GM23338 (cell line): ENCODE data around the gene OR2L5. TPM values are rescaled to one million over a fixed set of nuclear protein-coding genes. Genes with fewer than 3 reads are reported as not detected.

Experiments used
- ATAC-seq: fragments of 200-7000 bp; cut with Tn5 transposase; 3 replicates; pipeline ENCODE4 v1.9.1; 2020
- DNase-seq: peaks from one replicate; pipeline ENCODE4 v3.0.0-alpha.2; 2015; ENCODE audit warnings: low spot score
- H2AFZ ChIP-seq: fragments of 200-600 bp; sonication (generic); 2 replicates; pipeline ENCODE4 v1.8.0; 2016; ENCODE audit warnings: antibody characterized with exemption, mild to moderate bottlenecking, moderate library complexity
- H3F3A ChIP-seq: fragments of 200-600 bp; sonication (generic); replicated peaks from 2 replicates; pipeline ENCODE4 v1.8.0; 2017; ENCODE audit warnings: antibody characterized with exemption, mixed run types, low read depth
- H3K27ac ChIP-seq: fragments of 200-600 bp; sonication (generic); 2 replicates; pipeline ENCODE4 v1.6.1; 2016; ENCODE audit warnings: low read depth
- H3K27me3 ChIP-seq: fragments of 200-600 bp; sonication (generic); 2 replicates; pipeline ENCODE4 v1.8.0; 2016; ENCODE audit warnings: mild to moderate bottlenecking, mixed run types, moderate library complexity; ENCODE audit not compliant: insufficient read depth
- H3K36me3 ChIP-seq: fragments of 200-600 bp; sonication (generic); 2 replicates; pipeline ENCODE4 v1.8.0; 2016; ENCODE audit warnings: mild to moderate bottlenecking; ENCODE audit not compliant: insufficient read depth
- H3K4me1 ChIP-seq: fragments of 200-600 bp; sonication (generic); 2 replicates; pipeline ENCODE4 v1.8.0; 2016; ENCODE audit warnings: mild to moderate bottlenecking, moderate library complexity; ENCODE audit not compliant: insufficient read depth
- H3K4me2 ChIP-seq: fragments of 200-600 bp; sonication (generic); 2 replicates; pipeline ENCODE4 v1.7.1; 2017; ENCODE audit warnings: mixed run types
- H3K4me3 ChIP-seq: fragments of 200-600 bp; sonication (generic); 2 replicates; pipeline ENCODE4 v1.6.1; 2016; ENCODE audit warnings: mixed run types
- H3K79me2 ChIP-seq: fragments of 200-600 bp; sonication (generic); replicated peaks from 2 replicates; pipeline ENCODE4 v1.8.0; 2017; ENCODE audit warnings: mild to moderate bottlenecking; ENCODE audit not compliant: insufficient read depth
- H3K9me2 ChIP-seq: fragments of 200-600 bp; sonication (generic); 2 replicates; pipeline ENCODE4 v1.8.0; 2017; ENCODE audit not compliant: insufficient read depth
- H4K20me1 ChIP-seq: fragments of 200-600 bp; sonication (generic); replicated peaks from 2 replicates; pipeline ENCODE4 v1.8.0; 2017; ENCODE audit warnings: mild to moderate bottlenecking; ENCODE audit not compliant: insufficient read depth
- H3K27ac Mint-ChIP-seq: 2 replicates; pipeline ENCODE4 v1.8.0; 2020; ENCODE audit warnings: inconsistent platforms, mild to moderate bottlenecking, moderate library complexity, mixed read lengths
- H3K27me3 Mint-ChIP-seq: 3 replicates; pipeline ENCODE4 v1.8.0; 2022; ENCODE audit warnings: low read depth, mild to moderate bottlenecking, moderate library complexity, mixed read lengths, inconsistent platforms; ENCODE audit not compliant: insufficient read depth, poor library complexity
- H3K36me3 Mint-ChIP-seq: 3 replicates; pipeline ENCODE4 v1.8.0; 2021; ENCODE audit warnings: low read depth, mild to moderate bottlenecking, inconsistent platforms, moderate library complexity, mixed read lengths
- H3K4me1 Mint-ChIP-seq: 3 replicates; pipeline ENCODE4 v1.8.0; 2020; ENCODE audit warnings: mild to moderate bottlenecking, inconsistent platforms, mixed read lengths
- H3K4me3 Mint-ChIP-seq: 3 replicates; pipeline ENCODE4 v1.8.0; 2021; ENCODE audit warnings: moderate library complexity, mild to moderate bottlenecking, inconsistent platforms, mixed read lengths
- H3K9me3 Mint-ChIP-seq: 3 replicates; pipeline ENCODE4 v1.8.0; 2020; ENCODE audit warnings: moderate library complexity, mild to moderate bottlenecking, inconsistent platforms, mixed read lengths
- CREB1 ChIP-seq: fragments of 250-450 bp; sonication (Bioruptor Pico); IDR thresholded peaks from 2 replicates; pipeline ENCODE4 v1.5.0; 2020; ENCODE audit warnings: low read depth, mild to moderate bottlenecking, moderate library complexity
- CTCF ChIP-seq, 2 experiments: fragments of 200-600 bp in 1 of 2; sonication (generic) in 1 of 2; conservative IDR thresholded peaks; 2 replicates each; pipeline versions ENCODE4 v1.5.1 to v1.6.1; 2016 to 2017; ENCODE audit warnings: antibody characterized with exemption in 2 of 2, low read depth in 2 of 2, mild to moderate bottlenecking in 2 of 2, moderate library complexity in 1 of 2
- ETS1 ChIP-seq: IDR thresholded peaks from 2 replicates; pipeline ENCODE4 v1.6.1; 2016; ENCODE audit warnings: antibody characterized with exemption
- EZH2 ChIP-seq: fragments of 200-600 bp; sonication (generic); IDR thresholded peaks from one replicate; pipeline ENCODE4 v1.8.0; 2017; ENCODE audit warnings: antibody characterized with exemption, mild to moderate bottlenecking, low read depth; ENCODE audit not compliant: unreplicated experiment
- EZH2phosphoT487 ChIP-seq: fragments of 200-600 bp; sonication (generic); IDR thresholded peaks from one replicate; pipeline ENCODE4 v1.8.1; 2018; ENCODE audit warnings: antibody characterized with exemption; ENCODE audit not compliant: unreplicated experiment
- JUNB ChIP-seq: IDR thresholded peaks from one replicate; pipeline ENCODE4 v1.6.1; 2016; ENCODE audit warnings: antibody characterized with exemption; ENCODE audit not compliant: unreplicated experiment
- NANOG ChIP-seq: IDR thresholded peaks from 2 replicates; pipeline ENCODE4 v1.6.1; 2016; ENCODE audit warnings: antibody characterized with exemption, borderline replicate concordance
- POLR2AphosphoS5 ChIP-seq: IDR thresholded peaks from 2 replicates; pipeline ENCODE4 v1.6.1; 2016; ENCODE audit warnings: antibody characterized with exemption, low read depth
- REST ChIP-seq: IDR thresholded peaks from one replicate; pipeline ENCODE4 v1.6.1; 2018; ENCODE audit warnings: antibody characterized with exemption; ENCODE audit not compliant: unreplicated experiment
- STAT1 ChIP-seq: IDR thresholded peaks from one replicate; pipeline ENCODE4 v1.6.1; 2016; ENCODE audit warnings: antibody characterized with exemption; ENCODE audit not compliant: unreplicated experiment
- ZNF114 ChIP-seq: fragments of 250-450 bp; sonication (Bioruptor Pico); IDR thresholded peaks from 2 replicates; pipeline ENCODE4 v1.5.0; 2020; ENCODE audit warnings: mild to moderate bottlenecking, moderate library complexity
- ZNF331 ChIP-seq: fragments of 250-450 bp; sonication (Bioruptor Pico); IDR thresholded peaks from 2 replicates; pipeline ENCODE4 v1.5.0; 2020; ENCODE audit warnings: low read depth, mild to moderate bottlenecking, moderate library complexity
- ZNF462 ChIP-seq: fragments of 250-450 bp; sonication (Bioruptor Pico); IDR thresholded peaks from 2 replicates; pipeline ENCODE4 v1.5.0; 2020; ENCODE audit warnings: mild to moderate bottlenecking, moderate library complexity
- polyA plus RNA-seq: library from polyadenylated mRNA; unstranded; fragments of >200 nt; fragmentation: Nextera tagmentation; extraction: Ambion mirVana; gene quantifications from 2 replicates; pipeline ENCODE4 v1.2.1, GENCODE V29; 2016
- total RNA-seq: library from RNA; depleted of rRNA; stranded (reverse); fragments of >200 nt; shearing (Covaris generic); gene quantifications from 2 replicates; pipeline ENCODE4 v1.2.3, GENCODE V29; 2014

OR2L5 gene
- total and polyA plus RNA-seq, 2 experiments from 2014 or later: not detected

- H3K27me3 Mint-ChIP-seq: no peaks in the 10 kb centered on the region
- H3K36me3 Mint-ChIP-seq: peaks cover 21% of the 10 kb centered on the region; the same call in 2 of the 3 replicates
- no peak for ATAC-seq
- TF ChIP-seq ZNF114 (CRISPR knock-in tag) (no peak), ETS1 (no peak), EZH2 (no peak), JUNB (no peak), REST (no peak), CTCF (conservative IDR thresholded peaks at IDR 0.05; ENCODE audit: low read depth in 2 of 2) (no peak), NANOG (no peak), STAT1 (no peak), POLR2AphosphoS5 (no peak), CREB1 (CRISPR knock-in tag) (no peak), ZNF331 (CRISPR knock-in tag) (no peak), EZH2phosphoT487 (no peak), ZNF462 (CRISPR knock-in tag) (no peak)
- Histone ChIP-seq H3K27ac (no peak within 1 kb of the TSS), H4K20me1 (no peaks in the 10 kb centered on the region), H3K4me1 (no peaks in the 10 kb centered on the region), H3K9me2 (no peaks in the 10 kb centered on the region), H3K27me3 (no peaks in the 10 kb centered on the region), H3K79me2 (no peaks in the 10 kb centered on the region), H3F3A (no peaks in the 10 kb centered on the region), H3K4me2 (no peak within 1 kb of the TSS), H2AFZ (no peak within 1 kb of the TSS), H3K36me3 (peaks cover 5% of the 10 kb centered on the region; the same call in 1 of the 2 replicates), H3K4me3 (no peak within 1 kb of the TSS)
- no peak within 1 kb of the TSS for H3K4me3 Mint-ChIP-seq
- peaks cover 75% of the 10 kb centered on the region for H3K9me3 Mint-ChIP-seq
- no peak within 1 kb of the TSS for H3K27ac Mint-ChIP-seq
- no peaks in the 10 kb centered on the region for H3K4me1 Mint-ChIP-seq
- DNase-seq: no peak
Measured at GRCh38 chr1:248046536-248046935, 33.1 kb downstream of the OR2L5 start, which contains the start of gene OR2L3. Gene OR2L3, plus strand, starts transcription at chr1:248046836. Its CDS starts 13,846 bp downstream, at chr1:248060682.
